HG03025 (cell line): ENCODE results near the gene CXCL5.

Experiments
- ATAC-seq: cut with Tn5 transposase; IDR thresholded peaks from one replicate; pipeline ENCODE4 v1.9.1; 2021; ENCODE audit warnings: mild to moderate bottlenecking, moderate library complexity; ENCODE audit not compliant: unreplicated experiment, low FRiP score

Gene CXCL5

DNA sequence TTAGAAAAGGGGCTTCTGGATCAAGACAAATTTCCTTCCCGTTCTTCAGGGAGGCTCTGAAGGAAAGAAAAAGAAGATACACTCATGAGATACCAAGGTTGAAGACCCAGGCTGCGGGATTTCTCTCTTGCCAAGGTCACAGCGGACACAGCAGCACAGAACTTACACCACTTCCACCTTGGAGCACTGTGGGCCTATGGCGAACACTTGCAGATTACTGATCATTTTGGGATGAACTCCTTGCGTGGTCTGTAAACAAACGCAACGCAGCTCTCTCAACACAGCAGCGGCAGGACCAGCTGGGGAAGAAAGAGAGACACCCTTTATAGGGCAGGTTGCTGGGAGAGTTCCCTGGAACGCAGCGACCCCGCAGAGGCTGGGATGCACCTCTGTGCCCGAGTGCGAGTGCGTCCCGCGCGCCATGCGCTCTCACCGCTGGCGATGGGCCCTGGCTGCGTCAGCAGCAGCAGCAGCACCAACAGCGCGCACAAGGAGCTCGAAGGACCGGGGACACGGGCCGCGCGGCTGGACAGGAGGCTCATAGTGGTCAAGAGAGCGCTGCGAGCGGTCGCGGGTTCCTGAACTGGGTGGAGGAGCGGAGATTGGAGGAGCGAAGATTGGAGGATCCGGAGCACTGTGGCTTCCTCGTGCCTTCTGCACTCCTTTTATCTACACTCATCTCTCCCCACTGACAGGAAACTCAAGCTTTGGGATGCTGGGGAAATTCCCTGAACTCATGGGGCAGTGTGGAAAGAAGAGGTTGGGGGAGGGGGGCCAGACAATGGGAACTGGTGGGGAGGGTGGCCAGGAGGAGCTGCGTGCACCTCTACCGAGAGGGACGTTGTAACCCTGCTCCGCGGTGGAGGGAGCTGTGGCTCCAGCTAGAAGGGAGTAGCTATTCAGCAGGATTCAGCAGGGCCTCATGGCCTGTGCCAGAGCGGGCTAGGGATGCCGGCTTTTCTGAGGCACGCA, at the start of gene CXCL5:
CXCL5 (minus strand) TSS at position 638 of the 972 bp plus-strand sequence; CDS start at position 542, 96 bp downstream.
- ATAC-seq = no peak

DNA sequence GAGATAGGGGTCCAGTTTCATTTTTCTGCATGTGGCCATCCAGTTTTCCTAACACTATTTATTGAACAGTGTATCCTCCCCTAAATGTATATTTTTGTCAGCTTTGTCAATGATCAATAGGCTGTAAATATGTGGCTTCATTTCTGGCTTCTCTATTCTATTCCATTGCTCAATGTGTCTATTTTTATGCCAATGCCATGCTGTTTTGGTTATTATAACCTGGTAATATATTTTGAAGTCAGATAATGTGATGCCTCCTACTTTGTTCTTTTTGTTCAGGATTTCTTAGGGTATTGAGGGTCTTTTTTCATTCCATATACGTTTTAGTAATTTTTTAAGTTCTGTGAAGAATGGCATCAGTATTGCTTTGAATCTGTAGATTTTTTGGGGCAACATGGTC, 48.7 kb upstream of the CXCL5 start:
- ATAC-seq = no peak

DNA sequence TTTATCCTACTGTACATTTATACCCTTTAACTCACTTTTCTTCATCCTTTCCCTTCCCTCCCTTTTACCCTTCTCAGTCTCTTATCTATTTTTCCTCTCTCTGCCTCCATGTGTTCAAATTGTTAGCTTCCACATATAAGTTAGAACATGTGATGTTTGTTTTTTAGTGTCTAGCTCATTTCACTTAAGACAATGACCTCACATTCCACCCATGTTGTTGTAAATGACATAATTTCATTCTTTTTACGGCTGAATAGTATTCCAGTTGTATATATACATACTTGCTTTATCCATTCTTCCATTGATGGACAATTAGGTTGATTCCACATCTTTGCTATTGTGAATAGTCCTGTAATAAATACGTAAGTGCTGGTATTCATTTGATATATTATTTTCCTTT, 47.3 kb upstream of the CXCL5 start:
- no peak for ATAC-seq

DNA sequence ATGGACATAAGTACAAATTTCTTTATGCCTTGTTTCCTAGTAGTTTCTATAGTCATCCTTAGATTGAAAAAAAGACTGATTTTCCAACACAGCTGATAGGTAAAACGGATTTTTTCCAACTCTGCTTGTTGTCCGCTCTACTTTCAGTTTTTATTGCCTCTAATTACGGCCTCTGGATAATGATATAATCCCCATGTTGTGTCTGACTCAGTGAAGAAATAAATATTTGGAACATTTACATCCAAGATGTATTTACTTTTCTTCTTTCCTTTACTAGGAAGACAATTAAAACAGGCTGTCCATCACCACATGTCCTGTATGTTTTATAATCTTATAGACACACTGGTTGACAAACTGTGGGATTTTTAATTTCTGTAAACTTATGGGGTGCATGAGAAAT, 46.8 kb upstream of the CXCL5 start:
- ATAC-seq = no peak

DNA sequence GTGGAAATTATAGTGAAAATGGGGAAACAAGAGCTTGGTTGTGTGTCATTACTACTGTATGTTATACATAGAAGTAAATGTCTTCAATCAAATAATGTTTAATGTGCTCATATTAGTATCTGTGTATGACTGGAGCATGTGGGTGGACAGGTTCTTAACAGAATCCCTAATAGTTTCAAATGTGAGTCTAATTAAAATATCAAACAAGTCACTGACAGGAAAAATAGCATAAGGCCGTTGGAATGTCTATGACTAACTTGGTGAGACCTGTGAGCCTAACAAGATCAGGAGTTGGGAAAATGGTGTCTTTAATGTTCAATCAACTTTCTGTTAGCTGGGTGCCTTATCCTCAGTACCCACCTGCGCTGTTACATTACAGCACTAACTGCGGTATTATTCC, 46.2 kb upstream of the CXCL5 start:
- ATAC-seq = no peak

DNA sequence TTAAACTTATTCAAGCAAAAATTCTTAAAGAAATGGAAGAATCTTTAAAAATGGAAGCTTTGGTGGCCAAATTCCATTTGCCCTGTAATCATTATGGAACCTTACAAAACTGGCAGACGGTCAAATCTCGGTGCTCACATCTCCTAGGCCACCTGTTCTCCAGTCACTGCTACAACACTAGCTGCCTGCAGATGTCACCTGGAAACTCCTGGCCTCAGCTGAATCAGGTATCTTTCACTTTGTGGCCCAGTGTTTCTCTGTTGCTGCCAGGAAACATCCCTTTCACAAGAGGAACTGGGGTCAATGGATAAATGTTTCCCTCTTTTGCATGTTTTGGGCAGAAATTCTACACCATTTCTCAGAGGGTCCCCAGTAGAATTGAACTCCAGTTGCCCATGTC, 44.2 kb upstream of the CXCL5 start:
- no peak for ATAC-seq

DNA sequence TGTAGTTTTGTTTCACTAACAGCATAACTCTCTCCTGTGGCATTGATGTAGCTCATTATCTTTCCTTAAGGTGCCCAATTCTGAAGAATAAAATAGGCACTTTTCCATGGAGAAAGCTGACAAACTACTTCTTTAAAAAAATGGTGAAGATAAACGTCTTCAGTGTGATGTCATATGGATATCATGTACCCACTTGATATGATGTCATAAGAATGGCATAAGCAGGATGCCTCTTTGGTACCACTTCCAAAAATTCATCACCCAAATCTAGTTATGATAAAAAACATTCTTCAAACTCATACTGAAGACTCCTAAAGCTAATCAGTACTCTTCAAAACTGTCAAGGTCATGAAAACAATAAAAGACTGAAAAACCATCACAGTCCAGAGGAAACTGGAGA, 42.9 kb upstream of the CXCL5 start:
- ATAC-seq = no peak

DNA sequence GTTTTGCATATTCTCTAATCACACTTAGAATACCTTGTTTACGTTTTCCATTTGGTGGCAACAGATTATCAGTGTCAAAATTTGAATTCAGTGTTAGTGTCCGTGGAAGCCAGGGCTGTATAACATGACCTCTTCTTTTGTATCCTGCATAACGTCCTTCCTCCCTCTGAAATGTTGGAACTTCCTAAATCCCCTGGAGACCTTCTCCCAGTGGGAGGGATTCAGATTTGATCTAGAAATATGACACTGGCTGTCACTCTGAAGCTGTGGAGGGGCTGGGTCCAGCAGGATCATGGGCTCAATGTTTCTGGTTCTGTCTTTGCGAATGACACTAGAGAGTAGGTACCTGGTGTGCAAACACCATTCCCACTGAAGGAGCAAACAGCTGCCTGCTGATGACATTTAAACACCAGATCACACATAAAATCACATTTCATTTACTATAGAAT, 40.9 kb upstream of the CXCL5 start:
- ATAC-seq = no peak

DNA sequence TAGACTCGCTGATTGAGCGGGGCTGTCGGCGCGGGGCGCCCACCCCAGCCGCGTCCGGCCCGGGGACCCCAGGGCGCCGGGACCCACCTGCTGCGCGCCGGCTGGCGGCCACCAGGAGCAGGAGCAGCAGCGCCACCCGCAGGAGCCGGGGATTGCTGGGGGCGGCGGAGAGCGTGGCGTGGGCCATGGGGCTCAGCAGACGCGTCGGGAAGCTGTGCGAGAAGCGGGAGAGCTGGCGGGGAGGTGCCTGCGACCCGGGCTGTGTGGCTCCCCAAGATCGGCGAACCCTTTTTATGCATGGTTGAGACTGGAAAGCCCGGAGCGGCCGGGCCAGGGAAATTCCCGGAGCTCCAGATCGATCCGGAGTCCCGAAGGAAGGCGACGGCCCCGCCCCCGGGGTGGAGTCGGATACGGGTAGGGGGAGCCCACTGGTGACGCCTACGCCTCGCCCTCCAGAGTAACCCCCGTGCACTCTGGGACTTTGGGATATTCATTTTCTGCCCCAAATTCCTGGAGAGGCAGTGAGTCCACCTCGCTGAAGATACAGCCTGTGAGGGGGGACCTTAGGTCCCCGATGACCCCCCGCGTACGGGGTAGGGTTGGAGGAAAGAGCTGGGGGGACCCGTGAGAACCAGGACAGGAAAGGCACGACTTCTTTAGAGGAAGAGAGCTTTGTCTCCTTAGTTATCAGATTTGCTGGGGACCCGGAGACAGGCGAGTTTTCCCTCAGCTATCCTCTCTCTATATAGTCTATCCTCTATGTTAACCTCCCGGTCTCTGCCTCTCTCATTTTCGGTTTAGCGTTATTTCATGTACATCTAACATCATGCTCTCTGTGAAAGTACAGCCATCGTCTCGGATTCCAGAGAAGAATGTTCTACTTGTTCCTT, 40.2 kb upstream of the CXCL5 start, which contains the start of gene CXCL3:
CXCL3 (minus strand) TSS at position 265 of the 890 bp plus-strand sequence; CDS start at position 187, 78 bp downstream.
- ATAC-seq = no peak

DNA sequence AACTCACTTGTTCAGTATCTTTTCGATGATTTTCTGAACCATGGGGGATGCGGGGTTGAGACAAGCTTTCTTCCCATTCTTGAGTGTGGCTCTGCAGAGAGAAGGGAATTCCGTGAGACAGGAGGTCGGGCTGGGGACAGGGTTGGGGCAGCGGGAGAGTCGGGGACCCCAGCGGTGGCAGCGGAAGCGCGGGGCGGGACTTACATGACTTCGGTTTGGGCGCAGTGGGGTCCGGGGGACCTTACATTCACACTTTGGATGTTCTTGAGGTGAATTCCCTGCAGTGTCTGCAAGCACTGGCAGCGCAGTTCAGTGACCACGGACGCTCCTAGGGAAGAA, 39.6 kb upstream of the CXCL5 start:
- ATAC-seq = no peak

DNA sequence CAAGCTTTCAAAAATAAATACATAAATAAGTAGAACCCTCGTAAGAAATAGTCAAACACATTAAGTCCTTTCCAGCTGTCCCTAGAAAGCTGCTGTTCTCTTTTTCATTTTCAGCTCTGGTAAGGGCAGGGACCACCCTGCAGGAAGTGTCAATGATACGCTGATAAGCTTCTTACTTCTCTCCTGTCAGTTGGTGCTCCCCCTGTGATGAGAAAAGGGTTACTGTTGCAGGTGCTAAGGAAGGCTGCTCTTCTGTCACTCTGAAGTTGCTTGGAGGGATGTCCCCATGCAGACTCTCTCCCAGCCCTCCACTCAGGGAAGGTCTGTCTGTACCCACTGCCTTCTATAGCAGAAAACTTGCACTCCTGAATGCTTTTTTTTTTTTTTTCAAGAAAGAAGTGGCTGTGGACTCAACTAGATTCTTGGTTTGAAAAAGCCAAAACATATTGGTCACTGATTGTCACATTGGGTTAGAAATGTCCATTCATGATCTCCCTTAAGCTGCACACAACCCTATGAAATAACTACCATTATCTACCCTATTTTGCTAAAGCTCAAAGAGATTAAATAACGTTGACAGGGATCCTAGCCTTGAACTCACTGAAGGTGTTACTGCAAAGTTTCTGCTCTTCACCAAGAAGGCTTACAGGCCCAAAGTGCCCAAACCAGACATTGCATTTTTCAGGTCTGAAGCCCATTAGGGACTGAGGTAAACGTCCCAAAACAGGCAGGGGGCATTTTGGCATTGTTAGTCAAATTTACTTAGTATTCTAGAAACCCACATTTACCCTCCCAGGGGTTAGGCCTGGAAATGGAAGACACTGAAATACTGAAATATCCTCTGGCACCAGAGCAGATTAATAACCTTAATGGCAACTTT, 38.8 kb upstream of the CXCL5 start:
- no peak for ATAC-seq

DNA sequence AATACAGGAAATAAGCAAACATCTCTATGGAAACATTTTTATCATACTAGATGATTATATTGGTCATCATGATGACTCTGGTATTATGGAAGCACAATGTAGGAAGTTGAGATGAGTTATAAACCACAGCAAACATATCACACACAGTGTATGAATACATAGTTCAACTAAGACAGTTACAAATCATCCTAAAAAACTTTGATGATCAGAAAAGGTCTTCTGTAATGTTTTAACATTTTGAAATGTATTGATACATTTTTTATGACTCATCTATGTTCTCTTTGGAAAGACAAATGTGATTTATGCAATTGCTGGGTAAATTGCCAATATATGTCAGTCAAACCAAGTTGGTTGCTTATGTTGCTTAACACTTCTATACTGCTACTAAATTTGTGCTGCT, 35.3 kb upstream of the CXCL5 start:
- no peak for ATAC-seq

DNA sequence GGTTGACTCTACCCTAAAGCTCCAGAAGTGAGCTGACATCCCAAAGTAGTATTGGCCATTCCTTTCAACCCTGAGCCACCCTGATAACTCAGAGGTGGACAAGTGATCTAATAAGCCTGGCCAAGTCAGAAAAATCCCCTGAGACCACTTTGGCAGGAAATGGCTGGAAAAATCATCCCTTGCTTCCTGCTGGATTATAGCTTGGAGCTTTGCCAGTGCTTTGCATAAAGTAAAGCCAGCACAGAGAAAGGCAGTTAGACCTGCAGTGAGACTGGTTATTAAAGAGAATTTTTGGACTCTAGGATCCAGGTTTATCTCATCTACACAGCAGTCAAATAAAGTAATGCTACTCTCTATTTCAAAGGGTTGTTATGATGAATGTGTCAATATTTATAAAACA, 33.6 kb upstream of the CXCL5 start:
- ATAC-seq = no peak

DNA sequence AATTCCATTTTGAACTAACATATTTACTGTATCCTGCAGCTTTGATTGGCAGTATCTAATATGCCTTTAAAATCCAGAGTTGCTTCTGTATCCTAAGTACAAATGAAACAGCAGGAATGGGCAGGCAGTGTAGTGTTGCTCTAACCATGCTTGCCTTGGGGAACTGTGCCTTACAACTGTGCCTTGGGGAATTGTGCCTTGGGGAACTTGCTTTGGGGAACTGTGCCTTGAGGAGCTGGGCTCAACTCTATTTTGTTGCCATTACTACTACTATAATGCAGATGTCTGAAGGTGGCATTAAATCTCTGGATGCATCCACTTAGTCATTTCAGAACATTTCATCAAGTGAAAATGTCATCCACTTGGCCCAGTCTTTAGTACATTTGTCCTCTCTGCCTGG, 33.1 kb upstream of the CXCL5 start:
- no peak for ATAC-seq

DNA sequence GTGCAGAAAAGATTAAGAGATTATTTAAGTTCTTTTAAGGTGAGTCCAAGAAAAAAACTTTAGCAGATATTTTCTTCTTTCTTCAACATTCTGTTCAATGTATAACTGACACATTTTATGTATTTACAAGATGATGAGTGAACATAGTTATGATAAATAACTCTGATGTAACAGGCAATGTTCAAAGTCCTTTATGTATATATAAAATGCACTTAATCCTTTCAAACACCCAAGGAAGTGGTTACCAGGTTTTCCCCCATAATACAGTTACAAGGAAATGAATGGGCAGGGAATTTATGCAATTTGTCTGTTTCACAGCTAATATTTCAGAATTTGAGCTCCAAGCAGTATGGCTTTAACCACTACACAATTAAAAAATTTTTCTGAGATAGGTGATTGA, 31.8 kb upstream of the CXCL5 start:
- no peak for ATAC-seq

DNA sequence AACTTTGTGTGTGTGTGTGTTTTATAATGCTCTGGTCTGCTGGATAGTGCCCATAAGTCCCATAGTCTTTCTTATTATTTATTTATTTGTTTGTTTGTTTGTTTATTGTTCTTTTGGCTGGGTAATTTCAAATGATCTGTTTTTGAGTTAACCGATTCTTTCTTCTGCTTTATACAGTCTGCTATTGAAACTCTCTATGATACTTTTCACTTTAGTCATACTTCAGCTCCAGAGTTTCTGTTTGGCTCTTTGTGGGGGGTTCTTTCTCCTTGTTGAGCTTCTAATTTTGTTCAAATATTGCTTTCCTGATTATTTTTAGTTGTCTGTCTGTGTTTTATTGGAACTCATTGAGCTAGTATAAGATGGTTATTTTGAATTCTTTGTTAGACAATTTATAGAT, 30.0 kb upstream of the CXCL5 start:
- no peak for ATAC-seq

DNA sequence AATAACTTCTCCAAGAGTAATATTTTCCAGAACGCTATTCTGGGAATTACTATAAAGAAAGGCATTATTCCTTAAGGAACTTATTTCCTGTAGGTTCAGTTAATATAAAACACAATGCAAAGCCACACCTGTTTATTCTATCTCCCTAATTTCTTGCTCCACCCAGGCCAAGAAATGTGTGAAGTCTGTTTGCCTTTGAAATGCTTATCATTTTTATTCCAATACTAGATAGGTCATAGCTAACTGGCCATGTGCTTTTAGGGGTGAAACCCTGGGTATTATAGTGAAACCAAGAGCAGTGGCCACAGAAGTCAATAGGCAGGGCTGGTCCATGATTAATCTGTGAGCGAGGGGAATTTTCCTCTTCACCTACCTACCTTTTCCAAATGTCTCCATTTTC, 25.2 kb upstream of the CXCL5 start:
- no peak for ATAC-seq

DNA sequence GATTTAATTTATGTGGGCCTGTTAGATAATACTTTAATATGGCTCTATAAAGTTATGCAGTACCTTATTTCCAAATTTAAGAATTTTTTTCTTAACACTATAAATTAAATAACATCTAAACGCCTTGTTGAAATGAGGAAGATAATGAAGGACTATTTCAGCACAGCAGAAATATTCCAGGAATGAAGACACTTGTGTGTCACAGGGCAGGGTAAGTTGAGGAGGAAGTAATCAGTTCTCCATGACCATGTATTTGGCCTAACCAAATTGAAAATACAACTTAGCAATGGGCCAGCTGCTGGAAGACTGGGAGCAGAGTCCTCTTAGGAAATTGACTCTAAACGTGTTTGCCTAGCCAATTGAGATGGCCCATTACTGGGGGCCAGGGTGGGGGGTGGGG, 23.1 kb upstream of the CXCL5 start:
- no peak for ATAC-seq

DNA sequence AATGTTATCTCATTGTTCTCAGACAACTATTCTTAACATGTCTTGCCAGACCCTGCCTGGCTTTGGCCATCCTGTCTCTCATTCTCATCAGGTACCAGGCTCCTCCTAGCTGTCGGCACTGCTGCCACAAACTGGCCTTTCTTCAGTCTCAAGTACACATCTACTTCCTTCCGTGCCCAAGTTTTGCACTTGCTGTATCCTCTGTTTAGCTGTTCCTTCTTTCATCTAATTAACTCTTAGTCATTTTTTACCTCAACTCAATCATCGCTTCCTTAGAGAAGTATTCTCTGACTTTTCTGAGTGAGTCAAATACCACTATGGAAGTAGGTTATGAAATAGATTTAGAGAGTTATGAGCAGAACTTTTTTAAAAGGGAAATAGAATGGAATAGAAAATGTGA, 20.3 kb upstream of the CXCL5 start:
- no peak for ATAC-seq

DNA sequence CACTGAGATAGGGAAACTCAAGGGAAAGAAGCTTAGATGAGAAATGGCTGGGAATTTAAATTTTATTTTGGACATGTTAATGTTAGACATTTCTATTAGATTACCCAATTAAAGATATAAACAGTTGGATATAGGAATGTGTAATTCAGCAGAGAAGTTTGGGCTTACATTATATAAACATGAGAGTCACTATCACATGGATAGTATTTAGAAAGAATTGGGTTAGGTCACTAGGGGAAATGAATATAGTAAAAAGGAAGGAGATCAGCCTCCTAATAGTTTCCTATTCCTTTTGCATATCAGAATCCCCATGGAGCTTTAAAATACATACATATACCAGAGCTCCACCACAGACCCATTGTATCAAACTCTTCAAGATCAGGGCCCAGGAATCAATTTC, 19.6 kb upstream of the CXCL5 start:
- ATAC-seq = no peak
